Upper lobe of right lung (tissue), 1 donor: ENCODE results near the gene APOE. TPM values are rescaled to one million over a fixed set of nuclear protein-coding genes. Genes with fewer than 3 reads are reported as not detected.
"Not testable (repeated sequence)": the region's sequence is repeated elsewhere in the genome, so short reads cannot be mapped to it uniquely, and the experiment has no call there.

Experiments used
- ATAC-seq: fragments of 200-7000 bp; cut with Tn5 transposase; one replicate; pipeline ENCODE4 v1.9.1; 2020; ENCODE audit warnings: mild to moderate bottlenecking, moderate library complexity
- DNase-seq: peaks from one replicate; pipeline ENCODE4 v3.0.0-alpha.2; 2020
- H3K27ac ChIP-seq: fragments of 200-600 bp; one replicate; pipeline ENCODE4 v1.8.0; 2022
- H3K27me3 ChIP-seq: fragments of 200-600 bp; one replicate; pipeline ENCODE4 v1.8.0; 2022; ENCODE audit warnings: mild to moderate bottlenecking
- H3K36me3 ChIP-seq: fragments of 200-600 bp; one replicate; pipeline ENCODE4 v1.8.0; 2022
- H3K4me1 ChIP-seq: fragments of 200-600 bp; one replicate; pipeline ENCODE4 v1.8.0; 2022
- H3K4me3 ChIP-seq: fragments of 200-600 bp; one replicate; pipeline ENCODE4 v1.8.0; 2022; ENCODE audit warnings: mild to moderate bottlenecking
- H3K9me3 ChIP-seq: fragments of 200-600 bp; one replicate; pipeline ENCODE4 v1.8.0; 2022
- CTCF ChIP-seq: fragments of 200-600 bp; IDR thresholded peaks from one replicate; pipeline ENCODE4 v1.8.0; 2022; ENCODE audit warnings: antibody characterized with exemption
- intact Hi-C: fragments of 100-400 bp; cut with DNase I; formaldehyde crosslinking; loops from one replicate; pipeline ENCODE4 v1.11.0; 2022
- total RNA-seq: library from RNA; stranded (reverse); fragmentation: NEBNext Ultra II Directional; extraction: Animal tissue kit (Norgen Biotek cat#: 25700); gene quantifications from one replicate; pipeline ENCODE4 v1.2.1, GENCODE V29; 2021
- donor health status: DM: no; HTN: yes; CAD: no; lungs with severe emphysema.

Gene APOE
- total RNA-seq, 1 donor from 2014 or later = 565 TPM

GRCh38 chr19:44925114-44925891, 19.7 kb downstream of the APOE start:
- H3K4me1 ChIP-seq = peaks cover 24% of the 10 kb centered on the region
- peak overlapping the region; percentile 40 for H3K27ac ChIP-seq
- intact Hi-C loops = no loop called here
- H3K36me3 ChIP-seq = no peaks in the 10 kb centered on the region
- ATAC-seq (peak; percentile 82), DNase-seq (peak; percentile 88)
- no peak overlapping the region for H3K4me3 ChIP-seq
- H3K27me3 ChIP-seq = no peaks in the 10 kb centered on the region
- no peak for TF ChIP-seq CTCF
- H3K9me3 ChIP-seq = no peaks in the 10 kb centered on the region

- H3K27me3 ChIP-seq, H3K4me3 ChIP-seq, intact Hi-C loops, H3K9me3 ChIP-seq, DNase-seq, H3K36me3 ChIP-seq: not testable (repeated sequence)
- Histone ChIP-seq H3K27ac (peak overlapping the region; percentile 14), H3K4me1 (peaks cover 24% of the 10 kb centered on the region)
- peak; percentile 5 for ATAC-seq
Measured at GRCh38 chr19:44926245-44927077, 20.9 kb downstream of the APOE start.

- Histone ChIP-seq H3K4me1 (peaks cover 24% of the 10 kb centered on the region), H3K9me3 (no peaks in the 10 kb centered on the region), H3K27me3 (no peaks in the 10 kb centered on the region), H3K27ac (peak overlapping the region; percentile 44), H3K36me3 (no peaks in the 10 kb centered on the region), H3K4me3 (no peak overlapping the region)
- DNase-seq (no peak), ATAC-seq (no peak)
- intact Hi-C loops = no loop called here
- TF ChIP-seq CTCF = no peak
Measured at GRCh38 chr19:44927746-44928145, 22.1 kb downstream of the APOE start.

- TF ChIP-seq CTCF = no peak
- Histone ChIP-seq H3K9me3 (no peaks in the 10 kb centered on the region), H3K4me1 (peaks cover 20% of the 10 kb centered on the region), H3K4me3 (no peak overlapping the region), H3K27ac (no peak overlapping the region), H3K27me3 (no peaks in the 10 kb centered on the region), H3K36me3 (no peaks in the 10 kb centered on the region)
- intact Hi-C loops = no loop called here
- DNase-seq = no peak
- no peak for ATAC-seq
Measured at GRCh38 chr19:44930088-44930487, 24.5 kb downstream of the APOE start.

GRCh38 chr19:44931541-44931940, 25.9 kb downstream of the APOE start:
- no peak for TF ChIP-seq CTCF
- H3K27me3 ChIP-seq = no peaks in the 10 kb centered on the region
- no peak overlapping the region for H3K4me3 ChIP-seq
- no peak for ATAC-seq
- no peaks in the 10 kb centered on the region for H3K36me3 ChIP-seq
- intact Hi-C loops = no loop called here
- no peaks in the 10 kb centered on the region for H3K9me3 ChIP-seq
- peaks cover 11% of the 10 kb centered on the region for H3K4me1 ChIP-seq
- DNase-seq = no peak
- no peak overlapping the region for H3K27ac ChIP-seq

- no peak for TF ChIP-seq CTCF
- Histone ChIP-seq H3K27ac (no peak overlapping the region), H3K9me3 (no peaks in the 10 kb centered on the region), H3K4me1 (no peaks in the 10 kb centered on the region), H3K27me3 (no peaks in the 10 kb centered on the region), H3K36me3 (no peaks in the 10 kb centered on the region), H3K4me3 (no peak overlapping the region)
- ATAC-seq (no peak), DNase-seq (no peak)
- intact Hi-C loops = no loop called here
Measured at GRCh38 chr19:44939668-44940067, 34.1 kb downstream of the APOE start.
